SK-N-SH (cell line): ENCODE data around the gene SNX5. TPM values are rescaled to one million over a fixed set of nuclear protein-coding genes. Genes with fewer than 3 reads are reported as not detected.

ENCODE experiments used
- CTCF ChIA-PET: fragments of 300-600, 350-600 bp; formaldehyde crosslinking; extraction: SDS; loops from one replicate; lab custom pipeline; 2021; lab: Yijun Ruan, JAX
- POLR2A ChIA-PET: fragments of 350-600 bp; sonication (Branson Sonifier 250); formaldehyde crosslinking; extraction: SDS; loops from one replicate; lab custom pipeline; 2020; ENCODE audit warnings: antibody characterized with exemption, inconsistent platforms; lab: Yijun Ruan, JAX
- DNase-seq: peaks from one replicate; pipeline ENCODE4 v3.0.0; 2012
- H2AFZ ChIP-seq: fragments of 200-600 bp; sonication (generic); 2 replicates; pipeline ENCODE4 v1.8.1; 2016; ENCODE audit warnings: antibody characterized with exemption, mild to moderate bottlenecking, low read depth
- H3F3A ChIP-seq: fragments of 200-600 bp; sonication (generic); replicated peaks from 2 replicates; pipeline ENCODE3; 2016; ENCODE audit warnings: antibody characterized with exemption, mild to moderate bottlenecking; ENCODE audit not compliant: insufficient read depth
- H3K27ac ChIP-seq, 2 experiments: fragments of 200-500 bp in 1 of 2; fragments of 200-600 bp in 1 of 2; sonication (Bioruptor generic) in 1 of 2; sonication (generic), shearing (Covaris generic) in 1 of 2; 2 replicates each; pipeline versions ENCODE4 v1.5.1 to v1.6.1; 2014 to 2016; ENCODE audit warnings: low read depth in 2 of 2, inconsistent platforms in 1 of 2, low read length in 1 of 2, mild to moderate bottlenecking in 1 of 2, mixed read lengths in 1 of 2
- H3K27me3 ChIP-seq: fragments of 200-600 bp; sonication (generic), shearing (Covaris generic); 2 replicates; pipeline ENCODE4 v1.6.1; 2016; ENCODE audit warnings: mixed run types; ENCODE audit not compliant: insufficient read depth
- H3K36me3 ChIP-seq, 2 experiments: fragments of 200-500 bp in 1 of 2; fragments of 200-600 bp in 1 of 2; sonication (Bioruptor generic) in 1 of 2; sonication (generic) in 1 of 2; replicated peaks in 1 of 2; 2 replicates each; pipeline versions ENCODE3 to v1.5.1; 2014 to 2016; ENCODE audit warnings: low read length in 1 of 2, mild to moderate bottlenecking in 1 of 2; ENCODE audit not compliant: insufficient read depth in 2 of 2, control insufficient read depth in 1 of 2
- H3K4me1 ChIP-seq, 2 experiments: fragments of 200-500 bp in 1 of 2; fragments of 200-600 bp in 1 of 2; sonication (Bioruptor generic) in 1 of 2; sonication (generic), shearing (Covaris generic) in 1 of 2; 2 replicates each; pipeline versions ENCODE4 v1.5.1 to v1.6.1; 2014 to 2016; ENCODE audit warnings: low read depth in 1 of 2, low read length in 1 of 2, mixed run types in 1 of 2; ENCODE audit not compliant: insufficient read depth in 2 of 2, control insufficient read depth in 1 of 2
- H3K4me2 ChIP-seq: fragments of 200-600 bp; sonication (generic), shearing (Covaris generic); 2 replicates; pipeline ENCODE4 v1.6.1; 2017; ENCODE audit warnings: mixed run types
- H3K4me3 ChIP-seq, 2 experiments: fragments of 200-500 bp in 1 of 2; fragments of 200-600 bp in 1 of 2; sonication (Bioruptor generic) in 1 of 2; sonication (generic), shearing (Covaris generic) in 1 of 2; 2 replicates each; pipeline versions ENCODE4 v1.5.1 to v1.8.1; 2014 to 2016; ENCODE audit warnings: low read depth in 2 of 2, inconsistent platforms in 1 of 2, low read length in 1 of 2, mild to moderate bottlenecking in 1 of 2, mixed read lengths in 1 of 2, moderate library complexity in 1 of 2
- H3K79me2 ChIP-seq: fragments of 200-600 bp; sonication (generic); 2 replicates; pipeline ENCODE4 v1.8.1; 2017; ENCODE audit warnings: mild to moderate bottlenecking; ENCODE audit not compliant: insufficient read depth
- H3K9ac ChIP-seq: fragments of 200-600 bp; sonication (generic); 2 replicates; pipeline ENCODE4 v1.6.1; 2017; ENCODE audit warnings: mixed run types
- H3K9me2 ChIP-seq: fragments of 200-600 bp; sonication (generic); 2 replicates; pipeline ENCODE4 v1.6.1; 2017; ENCODE audit warnings: mixed run types
- H3K9me3 ChIP-seq: fragments of 200-600 bp; sonication (generic); 2 replicates; pipeline ENCODE4 v1.6.1; 2017; ENCODE audit warnings: mixed run types, mild to moderate bottlenecking, moderate library complexity
- H4K20me1 ChIP-seq: fragments of 200-600 bp; sonication (generic); 2 replicates; pipeline ENCODE4 v1.6.1; 2017; ENCODE audit warnings: mild to moderate bottlenecking, mixed run types; ENCODE audit not compliant: insufficient read depth
- CHD2 ChIP-seq: fragments of 150-350 bp; IDR thresholded peaks from 2 replicates; pipeline ENCODE4 v1.6.1; 2018; ENCODE audit warnings: low read length; ENCODE audit not compliant: partially characterized antibody
- CTCF ChIP-seq: fragments of 200-600 bp; sonication (generic); IDR thresholded peaks from 2 replicates; pipeline ENCODE4 v1.6.1; 2017; ENCODE audit warnings: antibody characterized with exemption, mild to moderate bottlenecking, moderate library complexity
- EZH2phosphoT487 ChIP-seq: fragments of 200-600 bp; sonication (generic); IDR thresholded peaks from 2 replicates; pipeline ENCODE4 v1.6.1; 2017; ENCODE audit warnings: low read depth, mixed run types, mild to moderate bottlenecking, antibody characterized with exemption, moderate library complexity, borderline replicate concordance
- FOXJ3 ChIP-seq: sonication (generic); formaldehyde crosslinking; IDR thresholded peaks from 2 replicates; pipeline ENCODE4 v1.5.1; 2020; ENCODE audit warnings: mild to moderate bottlenecking, missing genetic modification reagents
- GATA2 ChIP-seq: sonication (generic); formaldehyde crosslinking; IDR thresholded peaks from 2 replicates; pipeline ENCODE4 v1.5.0; 2020; ENCODE audit warnings: mild to moderate bottlenecking, missing genetic modification reagents
- PBX3 ChIP-seq: IDR thresholded peaks from 2 replicates; pipeline ENCODE4; 2012
- POLR2AphosphoS5 ChIP-seq: IDR thresholded peaks from 2 replicates; pipeline ENCODE4 v1.6.1; 2012; ENCODE audit warnings: low read depth, low read length
- RAD21 ChIP-seq: IDR thresholded peaks from 2 replicates; pipeline ENCODE4 v1.6.1; 2012; ENCODE audit warnings: mild to moderate bottlenecking, low read length
- RCOR1 ChIP-seq: fragments of 150-350 bp; IDR thresholded peaks from 2 replicates; pipeline ENCODE4 v1.6.1; 2017; ENCODE audit warnings: antibody characterized with exemption, low read length
- REST ChIP-seq: IDR thresholded peaks from 2 replicates; pipeline ENCODE4 v1.6.1; 2012; ENCODE audit warnings: mild to moderate bottlenecking, low read depth, low read length, moderate library complexity
- RFX5 ChIP-seq: IDR thresholded peaks from 2 replicates; pipeline ENCODE4 v1.6.1; 2012; ENCODE audit warnings: mild to moderate bottlenecking, improper control_type of control experiment, low read length
- SIN3A ChIP-seq: IDR thresholded peaks from 2 replicates; pipeline ENCODE4 v1.6.1; 2012; ENCODE audit warnings: low read depth, mild to moderate bottlenecking, low read length, moderate library complexity, borderline replicate concordance
- SMC3 ChIP-seq: IDR thresholded peaks from 2 replicates; pipeline ENCODE4 v1.6.1; 2012; ENCODE audit warnings: low read depth, low read length, improper control_type of control experiment
- USF1 ChIP-seq: IDR thresholded peaks from 2 replicates; pipeline ENCODE4 v1.4.0; 2012; ENCODE audit warnings: low read depth, borderline replicate concordance
- WGBS: methylation state at CpG from one replicate; pipeline ENCODE4 v1.1.6; 2017; ENCODE audit warnings: low lambda C conversion rate; 5-methylcytosine and 5-hydroxymethylcytosine counted together
- polyA plus RNA-seq, 3 experiments: library from polyadenylated mRNA; depleted of rRNA; stranded (reverse); fragments of >200 nt; gene quantifications; 2 replicates each; pipeline ENCODE4 v1.2.3, GENCODE V29; 2012

The SNX5 gene
- polyA plus RNA-seq, 1 of the 3 experiments (the other 2 are of a cell fraction) = 76.2 TPM

- TF ChIP-seq CTCF = no peak
- TF ChIP-seq FOXJ3 (CRISPR knock-in tag) = no peak
- TF ChIP-seq USF1 = no peak
- TF ChIP-seq REST = no peak
These were observed 28.9 kb downstream of the SNX5 start (continued) for GRCh38 chr20:17939622-17940223.

GRCh38 chr20:17938871-17939619 lies 29.5 kb downstream of the SNX5 start:
- H3K27ac ChIP-seq = no peak overlapping the region
- peak; percentile 8 for TF ChIP-seq CHD2
- peak; percentile 67 for TF ChIP-seq SMC3
- TF ChIP-seq RFX5 = no peak
- peak; percentile 77 for TF ChIP-seq CTCF
- TF ChIP-seq USF1 = no peak
- TF ChIP-seq SIN3A = 0 out of 2 replicates have a peak, but pooled peaks have one; percentile 53
- peak; percentile 84 for TF ChIP-seq RAD21
- TF ChIP-seq PBX3 = no peak
- no peak for TF ChIP-seq EZH2phosphoT487
- peak; percentile 10; the same call in 1 of the 2 replicates for TF ChIP-seq POLR2AphosphoS5
- no peak for TF ChIP-seq GATA2
- 0 out of 2 replicates have a peak, but pooled peaks have one; percentile 24 for TF ChIP-seq RCOR1
- H3K4me2 ChIP-seq = no peak overlapping the region
- peaks cover 14% of the 10 kb centered on the region for H3F3A ChIP-seq
- peak; percentile 80 for DNase-seq
- no peaks in the 10 kb centered on the region for H3K27me3 ChIP-seq
- H4K20me1 ChIP-seq = peaks cover 3% of the 10 kb centered on the region; the same call in 1 of the 2 replicates
- H3K9me2 ChIP-seq = no peaks in the 10 kb centered on the region
- peaks cover 0 to 11% of the 10 kb centered on the region in 2 experiments; a peak in 1 of 4 replicates for H3K4me1 ChIP-seq
- WGBS = 44% methylated on average over 12 of the region's 13 CpGs
- H3K36me3 ChIP-seq = peaks cover 24 to 40% of the 10 kb centered on the region in 2 experiments
- ChIA-PET CTCF (interaction anchor here (0.6 to 7.0 kb wide), 39 partner anchors 9 to 472 kb away, joined by 3 to 75 read pairs (median 4); partner anchors contain the start of genes MGME1, RRBP1 and SNX5), POLR2A (no interaction called here)
- H3K9ac ChIP-seq = no peak overlapping the region
- H3K9me3 ChIP-seq = no peaks in the 10 kb centered on the region
- H3K4me3 ChIP-seq = no peak overlapping the region; a peak in 1 of 4 replicates
- H3K79me2 ChIP-seq = no peaks in the 10 kb centered on the region
- no peak overlapping the region for H2AFZ ChIP-seq
